WTC11 (cell line): Measurements from ENCODE around the gene ACBD3. TPM values are rescaled to one million over a fixed set of nuclear protein-coding genes. Genes with fewer than 3 reads are reported as not detected.

Source experiments
- ATAC-seq: fragments of 200-7000 bp; cut with Tn5 transposase; 2 replicates; pipeline ENCODE4 v1.10.0; 2021; ENCODE audit warnings: mild to moderate bottlenecking, moderate library complexity
- CTCF ChIA-PET: fragments of 300-600 bp; sonication (Branson Sonifier 250); formaldehyde crosslinking; loops from one replicate; lab custom pipeline; 2021; ENCODE audit warnings: antibody characterized with exemption; lab: Charles Lee
- POLR2A ChIA-PET: fragments of 350-600 bp; sonication (Branson Sonifier 250); formaldehyde crosslinking; loops from one replicate; lab custom pipeline; 2021; ENCODE audit warnings: antibody characterized with exemption; lab: Charles Lee
- DNase-seq: peaks from one replicate; pipeline ENCODE4 v3.0.0; 2021; ENCODE audit warnings: low spot score
- H3K27ac Mint-ChIP-seq: 2 replicates; pipeline ENCODE4 v1.8.0; 2021; ENCODE audit warnings: mixed read lengths
- H3K27me3 Mint-ChIP-seq: 2 replicates; pipeline ENCODE4 v1.8.0; 2021; ENCODE audit warnings: low read depth, mild to moderate bottlenecking, moderate library complexity, mixed read lengths
- H3K36me3 Mint-ChIP-seq: 2 replicates; pipeline ENCODE4 v1.8.0; 2021; ENCODE audit warnings: mixed read lengths
- H3K4me1 Mint-ChIP-seq: 2 replicates; pipeline ENCODE4 v1.8.0; 2022; ENCODE audit warnings: mixed read lengths
- H3K4me3 Mint-ChIP-seq: 2 replicates; pipeline ENCODE4 v1.8.0; 2021; ENCODE audit warnings: mild to moderate bottlenecking, moderate library complexity, mixed read lengths
- H3K9me3 Mint-ChIP-seq: 2 replicates; pipeline ENCODE4 v1.8.0; 2021; ENCODE audit warnings: mixed read lengths
- ATF1 ChIP-seq: sonication (generic); formaldehyde crosslinking; IDR thresholded peaks from 2 replicates; pipeline ENCODE4 v1.8.1; 2023; ENCODE audit warnings: mild to moderate bottlenecking, moderate library complexity, missing genetic modification reagents
- CREM ChIP-seq: sonication (generic); formaldehyde crosslinking; IDR thresholded peaks from 2 replicates; pipeline ENCODE4 v1.8.1; 2022; ENCODE audit warnings: mild to moderate bottlenecking, missing genetic modification reagents, moderate library complexity
- E2F1 ChIP-seq: sonication (generic); formaldehyde crosslinking; IDR thresholded peaks from 2 replicates; pipeline ENCODE4 v1.8.0; 2022; ENCODE audit warnings: mild to moderate bottlenecking, missing genetic modification reagents
- EMX1 ChIP-seq: fragments of 250-450 bp; sonication (Bioruptor Pico); IDR thresholded peaks from 2 replicates; pipeline ENCODE4 v1.8.0; 2021; ENCODE audit warnings: mild to moderate bottlenecking
- JAZF1 ChIP-seq: fragments of 250-450 bp; sonication (Bioruptor Pico); IDR thresholded peaks from 2 replicates; pipeline ENCODE4 v1.9.0; 2021; ENCODE audit warnings: moderate library complexity, mild to moderate bottlenecking, inconsistent platforms
- JUN ChIP-seq: sonication (generic); formaldehyde crosslinking; IDR thresholded peaks from 2 replicates; pipeline ENCODE4 v1.8.0; 2023; ENCODE audit warnings: mild to moderate bottlenecking, missing genetic modification reagents
- MAX ChIP-seq: sonication (generic); formaldehyde crosslinking; IDR thresholded peaks from 2 replicates; pipeline ENCODE4 v1.8.0; 2022; ENCODE audit warnings: mild to moderate bottlenecking, missing genetic modification reagents
- MXD4 ChIP-seq: fragments of 250-450 bp; sonication (Bioruptor Pico); IDR thresholded peaks from 2 replicates; pipeline ENCODE4 v1.8.0; 2021; ENCODE audit warnings: mild to moderate bottlenecking, moderate library complexity, borderline replicate concordance
- NFATC4 ChIP-seq: fragments of 250-450 bp; sonication (Bioruptor Pico); IDR thresholded peaks from 2 replicates; pipeline ENCODE4 v1.9.0; 2021; ENCODE audit warnings: mild to moderate bottlenecking
- PREB ChIP-seq: sonication (generic); formaldehyde crosslinking; IDR thresholded peaks from 2 replicates; pipeline ENCODE4 v1.8.1; 2022; ENCODE audit warnings: mild to moderate bottlenecking, missing genetic modification reagents, moderate library complexity, borderline replicate concordance
- PRRX2 ChIP-seq: fragments of 250-450 bp; sonication (Bioruptor Pico); IDR thresholded peaks from 2 replicates; pipeline ENCODE4 v1.8.0; 2021; ENCODE audit warnings: mild to moderate bottlenecking
- TCF7 ChIP-seq: sonication (generic); formaldehyde crosslinking; IDR thresholded peaks from 2 replicates; pipeline ENCODE4 v1.8.0; 2022; ENCODE audit warnings: mild to moderate bottlenecking, low read depth, missing genetic modification reagents, moderate library complexity
- USF1 ChIP-seq: sonication (generic); formaldehyde crosslinking; IDR thresholded peaks from 2 replicates; pipeline ENCODE4 v1.8.0; 2022; ENCODE audit warnings: mild to moderate bottlenecking, missing genetic modification reagents
- USF2 ChIP-seq: sonication (generic); formaldehyde crosslinking; IDR thresholded peaks from 2 replicates; pipeline ENCODE4 v1.8.1; 2023; ENCODE audit warnings: mild to moderate bottlenecking, missing genetic modification reagents, moderate library complexity
- ZNF317 ChIP-seq: sonication (generic); formaldehyde crosslinking; IDR thresholded peaks from 2 replicates; pipeline ENCODE4 v1.8.1; 2023; ENCODE audit warnings: low read depth, mild to moderate bottlenecking, moderate library complexity, missing genetic modification reagents, borderline replicate concordance
- ZNF423 ChIP-seq: fragments of 250-450 bp; sonication (Bioruptor Pico); IDR thresholded peaks from 2 replicates; pipeline ENCODE4 v2.1.2; 2022; ENCODE audit warnings: mild to moderate bottlenecking, moderate library complexity
- total RNA-seq: library from RNA; stranded (reverse); gene quantifications from 3 replicates; pipeline ENCODE4 v1.2.3, GENCODE V29; 2021
- TF ChIP-seq, protein P1 (sequence below): sonication (generic); formaldehyde crosslinking; IDR thresholded peaks from 2 replicates; pipeline ENCODE4 v1.8.0; 2022; ENCODE audit warnings: missing genetic modification reagents
- TF ChIP-seq, protein P2 (sequence below): fragments of 250-450 bp; sonication (Bioruptor Pico); IDR thresholded peaks from 2 replicates; pipeline ENCODE4 v2.1.2; 2022; ENCODE audit warnings: mild to moderate bottlenecking, moderate library complexity
- TF ChIP-seq, protein P3 (sequence below): sonication (generic); formaldehyde crosslinking; IDR thresholded peaks from 2 replicates; pipeline ENCODE4 v1.8.1; 2023; ENCODE audit warnings: mild to moderate bottlenecking, missing genetic modification reagents

ACBD3 gene
- total RNA-seq, 1 experiment from 2014 or later, result 38.9 TPM

- no peak for DNase-seq
- Mint-ChIP-seq H3K36me3 (peaks cover 29% of the 10 kb centered on the region), H3K27ac (no peak overlapping the region), H3K4me3 (no peak overlapping the region), H3K27me3 (no peaks in the 10 kb centered on the region), H3K9me3 (0 out of 2 replicates have a peak, but pooled peaks cover 3% of the 10 kb centered on the region), H3K4me1 (no peaks in the 10 kb centered on the region)
- TF ChIP-seq, protein P1, sequence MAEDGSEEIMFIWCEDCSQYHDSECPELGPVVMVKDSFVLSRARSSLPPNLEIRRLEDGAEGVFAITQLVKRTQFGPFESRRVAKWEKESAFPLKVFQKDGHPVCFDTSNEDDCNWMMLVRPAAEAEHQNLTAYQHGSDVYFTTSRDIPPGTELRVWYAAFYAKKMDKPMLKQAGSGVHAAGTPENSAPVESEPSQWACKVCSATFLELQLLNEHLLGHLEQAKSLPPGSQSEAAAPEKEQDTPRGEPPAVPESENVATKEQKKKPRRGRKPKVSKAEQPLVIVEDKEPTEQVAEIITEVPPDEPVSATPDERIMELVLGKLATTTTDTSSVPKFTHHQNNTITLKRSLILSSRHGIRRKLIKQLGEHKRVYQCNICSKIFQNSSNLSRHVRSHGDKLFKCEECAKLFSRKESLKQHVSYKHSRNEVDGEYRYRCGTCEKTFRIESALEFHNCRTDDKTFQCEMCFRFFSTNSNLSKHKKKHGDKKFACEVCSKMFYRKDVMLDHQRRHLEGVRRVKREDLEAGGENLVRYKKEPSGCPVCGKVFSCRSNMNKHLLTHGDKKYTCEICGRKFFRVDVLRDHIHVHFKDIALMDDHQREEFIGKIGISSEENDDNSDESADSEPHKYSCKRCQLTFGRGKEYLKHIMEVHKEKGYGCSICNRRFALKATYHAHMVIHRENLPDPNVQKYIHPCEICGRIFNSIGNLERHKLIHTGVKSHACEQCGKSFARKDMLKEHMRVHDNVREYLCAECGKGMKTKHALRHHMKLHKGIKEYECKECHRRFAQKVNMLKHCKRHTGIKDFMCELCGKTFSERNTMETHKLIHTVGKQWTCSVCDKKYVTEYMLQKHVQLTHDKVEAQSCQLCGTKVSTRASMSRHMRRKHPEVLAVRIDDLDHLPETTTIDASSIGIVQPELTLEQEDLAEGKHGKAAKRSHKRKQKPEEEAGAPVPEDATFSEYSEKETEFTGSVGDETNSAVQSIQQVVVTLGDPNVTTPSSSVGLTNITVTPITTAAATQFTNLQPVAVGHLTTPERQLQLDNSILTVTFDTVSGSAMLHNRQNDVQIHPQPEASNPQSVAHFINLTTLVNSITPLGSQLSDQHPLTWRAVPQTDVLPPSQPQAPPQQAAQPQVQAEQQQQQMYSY (CRISPR knock-in tag), result no peak
- TF ChIP-seq E2F1 (CRISPR knock-in tag), result no peak
- TF ChIP-seq MXD4 (CRISPR knock-in tag), result no peak
- TF ChIP-seq CREM (CRISPR knock-in tag), result no peak
- TF ChIP-seq USF2 (CRISPR knock-in tag), result no peak
- TF ChIP-seq TCF7 (CRISPR knock-in tag), result no peak
- TF ChIP-seq ATF1 (CRISPR knock-in tag), result no peak
- no peak for TF ChIP-seq ZNF423 (CRISPR knock-in tag)
- TF ChIP-seq PRRX2 (CRISPR knock-in tag), result no peak
- no peak for TF ChIP-seq EMX1
- TF ChIP-seq, protein P2, sequence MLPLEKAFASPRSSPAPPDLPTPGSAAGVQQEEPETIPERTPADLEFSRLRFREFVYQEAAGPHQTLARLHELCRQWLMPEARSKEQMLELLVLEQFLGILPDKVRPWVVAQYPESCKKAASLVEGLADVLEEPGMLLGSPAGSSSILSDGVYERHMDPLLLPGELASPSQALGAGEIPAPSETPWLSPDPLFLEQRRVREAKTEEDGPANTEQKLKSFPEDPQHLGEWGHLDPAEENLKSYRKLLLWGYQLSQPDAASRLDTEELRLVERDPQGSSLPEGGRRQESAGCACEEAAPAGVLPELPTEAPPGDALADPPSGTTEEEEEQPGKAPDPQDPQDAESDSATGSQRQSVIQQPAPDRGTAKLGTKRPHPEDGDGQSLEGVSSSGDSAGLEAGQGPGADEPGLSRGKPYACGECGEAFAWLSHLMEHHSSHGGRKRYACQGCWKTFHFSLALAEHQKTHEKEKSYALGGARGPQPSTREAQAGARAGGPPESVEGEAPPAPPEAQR (CRISPR knock-in tag), result no peak
- no peak for ATAC-seq
- ChIA-PET CTCF (interaction anchor here (1.0 kb wide), 2 partner anchors 9 to 12 kb away, joined by 3 to 4 read pairs; no protein-coding TSS in a partner anchor), POLR2A (no interaction called here)
Measured at GRCh38 chr1:226233293-226233692, 46.8 kb upstream of the ACBD3 start.

- no peaks in the 10 kb centered on the region for H3K9me3 Mint-ChIP-seq
- ATAC-seq (no peak), DNase-seq (no peak)
- H3K4me3 Mint-ChIP-seq, result no peak overlapping the region
- POLR2A ChIA-PET, result interaction anchor here (0.6 kb wide), 1 partner anchor 56 kb away, joined by 6 read pairs; no protein-coding TSS in a partner anchor
- H3K27me3 Mint-ChIP-seq, result peaks cover 22% of the 10 kb centered on the region
- CTCF ChIA-PET, result interaction anchor here (0.6 to 1.3 kb wide), 4 partner anchors 25 to 56 kb away, joined by 3 to 5 read pairs (median 4); no protein-coding TSS in a partner anchor
- no peak overlapping the region for H3K27ac Mint-ChIP-seq
- H3K36me3 Mint-ChIP-seq, result peaks cover 8% of the 10 kb centered on the region
- H3K4me1 Mint-ChIP-seq, result peaks cover 11% of the 10 kb centered on the region
- TF ChIP-seq ZNF423 (CRISPR knock-in tag) (no peak), ZNF317 (no peak), USF1 (CRISPR knock-in tag) (no peak), JAZF1 (no peak), MAX (CRISPR knock-in tag) (no peak), NFATC4 (no peak), PREB (no peak), JUN (no peak)
- TF ChIP-seq, protein P3, sequence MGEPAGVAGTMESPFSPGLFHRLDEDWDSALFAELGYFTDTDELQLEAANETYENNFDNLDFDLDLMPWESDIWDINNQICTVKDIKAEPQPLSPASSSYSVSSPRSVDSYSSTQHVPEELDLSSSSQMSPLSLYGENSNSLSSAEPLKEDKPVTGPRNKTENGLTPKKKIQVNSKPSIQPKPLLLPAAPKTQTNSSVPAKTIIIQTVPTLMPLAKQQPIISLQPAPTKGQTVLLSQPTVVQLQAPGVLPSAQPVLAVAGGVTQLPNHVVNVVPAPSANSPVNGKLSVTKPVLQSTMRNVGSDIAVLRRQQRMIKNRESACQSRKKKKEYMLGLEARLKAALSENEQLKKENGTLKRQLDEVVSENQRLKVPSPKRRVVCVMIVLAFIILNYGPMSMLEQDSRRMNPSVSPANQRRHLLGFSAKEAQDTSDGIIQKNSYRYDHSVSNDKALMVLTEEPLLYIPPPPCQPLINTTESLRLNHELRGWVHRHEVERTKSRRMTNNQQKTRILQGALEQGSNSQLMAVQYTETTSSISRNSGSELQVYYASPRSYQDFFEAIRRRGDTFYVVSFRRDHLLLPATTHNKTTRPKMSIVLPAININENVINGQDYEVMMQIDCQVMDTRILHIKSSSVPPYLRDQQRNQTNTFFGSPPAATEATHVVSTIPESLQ (CRISPR knock-in tag), result no peak
- TF ChIP-seq, protein P1 (CRISPR knock-in tag), result no peak
Measured at GRCh38 chr1:226226601-226227000, 40.1 kb upstream of the ACBD3 start.
